K562 (cell line): ENCODE measurements around the gene ARF5. TPM values are rescaled to one million over a fixed set of nuclear protein-coding genes. Genes with fewer than 3 reads are reported as not detected.

Experiments
- BACH1 ChIP-seq: fragments of 200-800 bp; sonication (Bioruptor generic); IDR thresholded peaks from 2 replicates; pipeline ENCODE4 v1.6.1; 2016; ENCODE audit warnings: missing genetic modification characterization, missing compliant biosample characterization
- CBX5 ChIP-seq: IDR thresholded peaks from 2 replicates; pipeline ENCODE4 v1.6.1; 2014; ENCODE audit warnings: low read depth, borderline replicate concordance
- DIDO1 ChIP-seq: fragments of 450-650 bp; IDR thresholded peaks from 2 replicates; pipeline ENCODE4 v1.6.1; 2016; ENCODE audit warnings: low read depth, missing biosample characterization, missing genetic modification characterization
- ELF2 ChIP-seq: fragments of 250-450 bp; sonication (Bioruptor Pico); IDR thresholded peaks from 2 replicates; pipeline ENCODE4 v1.5.0; 2021; ENCODE audit warnings: mild to moderate bottlenecking
- ETV5 ChIP-seq: sonication (generic); formaldehyde crosslinking; IDR thresholded peaks from 2 replicates; pipeline ENCODE4 v1.4.0; 2020; ENCODE audit warnings: low read depth, mild to moderate bottlenecking, missing genetic modification reagents
- HNRNPLL ChIP-seq: fragments of 200-400 bp; formaldehyde crosslinking; IDR thresholded peaks from 2 replicates; pipeline ENCODE4 v1.6.1; 2017; ENCODE audit warnings: low read length, low read depth, mild to moderate bottlenecking; ENCODE audit not compliant: poor library complexity, severe bottlenecking
- KAT7 ChIP-seq: sonication (generic); formaldehyde crosslinking; IDR thresholded peaks from 2 replicates; pipeline ENCODE4 v1.8.0; 2022; ENCODE audit warnings: missing genetic modification reagents, mild to moderate bottlenecking, borderline replicate concordance
- PKNOX1 ChIP-seq: fragments of 450-650 bp; IDR thresholded peaks from 2 replicates; pipeline ENCODE4 v1.6.1; 2016
- POLR2AphosphoS2 ChIP-seq: IDR thresholded peaks from 2 replicates; pipeline ENCODE4 v1.6.1; 2012; ENCODE audit warnings: low read length, improper control_type of control experiment
- POLR2AphosphoS5 ChIP-seq: IDR thresholded peaks from 2 replicates; pipeline ENCODE4 v1.6.1; 2011; ENCODE audit warnings: mild to moderate bottlenecking, low read depth, low read length, moderate library complexity; ENCODE audit not compliant: control insufficient read depth, insufficient read depth
- RERE ChIP-seq: sonication (generic); formaldehyde crosslinking; IDR thresholded peaks from 2 replicates; pipeline ENCODE4 v1.8.0; 2023; ENCODE audit warnings: missing genetic modification reagents, mild to moderate bottlenecking, borderline replicate concordance
- SIRT6 ChIP-seq: IDR thresholded peaks from one replicate; pipeline ENCODE4 v1.6.1; 2012; ENCODE audit warnings: low read depth, mild to moderate bottlenecking, control low read depth, inconsistent platforms, low read length, moderate library complexity
- SREBF1 ChIP-seq: fragments of 150-350 bp; IDR thresholded peaks from 2 replicates; pipeline ENCODE4 v1.6.1; 2014; ENCODE audit warnings: antibody characterized with exemption, low read depth, low read length, borderline replicate concordance
- ZNF311 ChIP-seq: fragments of 250-450 bp; sonication (Bioruptor Pico); IDR thresholded peaks from 2 replicates; pipeline ENCODE4 v1.4.0; 2020; ENCODE audit warnings: mild to moderate bottlenecking, moderate library complexity
- polyA plus RNA-seq, 8 experiments: library from polyadenylated mRNA; depleted of rRNA in 4 of 8; stranded (reverse) in 5 of 8; unstranded in 3 of 8; fragments of >200 nt; fragmentation: Nextera tagmentation in 2 of 8; fragmentation: Illumina TruSeq in 1 of 8; extraction: Ambion mirVana in 2 of 8; extraction: Trizol in 1 of 8; gene quantifications; 2 replicates each; pipeline versions ENCODE4 v1.2.1 to v1.2.3, GENCODE V29; 2011 to 2014; ENCODE audit warnings: inconsistent platforms in 1 of 8, missing spikeins in 1 of 8
- total RNA-seq, 7 experiments: library from RNA; depleted of rRNA in 6 of 7; stranded (reverse); fragments of >200 nt in 6 of 7; fragmentation: Illumina TruSeq in 2 of 7; extraction: Trizol in 2 of 7; gene quantifications; 2 replicates each; pipeline versions ENCODE4 v1.2.1 to v1.2.3, GENCODE V29; 2011 to 2021; ENCODE audit warnings: low replicate concordance in 1 of 7
- TF ChIP-seq, protein P1 (sequence below): IDR thresholded peaks from 2 replicates; pipeline ENCODE4 v1.6.1; 2016; ENCODE audit warnings: missing genetic modification characterization, missing compliant biosample characterization
- TF ChIP-seq, protein P2 (sequence below): fragments of 250-450 bp; sonication (Bioruptor Pico); IDR thresholded peaks from 2 replicates; pipeline ENCODE4 v1.8.0; 2022; ENCODE audit warnings: moderate library complexity, mild to moderate bottlenecking, inconsistent platforms
- TF ChIP-seq, protein P3 (sequence below): fragments of 450-650 bp; formaldehyde crosslinking; IDR thresholded peaks from 2 replicates; pipeline ENCODE4 v1.4.0; 2022; ENCODE audit warnings: missing genetic modification characterization

ARF5 gene
- total and polyA plus RNA-seq, 9 of the 15 experiments (the other 6 are each of a cell fraction or from before 2014, with no cell fraction given) = 8.1 to 290 (median 125) TPM

GRCh38 chr7:127585044-127585953 lies 2.9 kb upstream of the ARF5 start, which contains the start of gene GCC1 (continued):
- TF ChIP-seq, protein P1, sequence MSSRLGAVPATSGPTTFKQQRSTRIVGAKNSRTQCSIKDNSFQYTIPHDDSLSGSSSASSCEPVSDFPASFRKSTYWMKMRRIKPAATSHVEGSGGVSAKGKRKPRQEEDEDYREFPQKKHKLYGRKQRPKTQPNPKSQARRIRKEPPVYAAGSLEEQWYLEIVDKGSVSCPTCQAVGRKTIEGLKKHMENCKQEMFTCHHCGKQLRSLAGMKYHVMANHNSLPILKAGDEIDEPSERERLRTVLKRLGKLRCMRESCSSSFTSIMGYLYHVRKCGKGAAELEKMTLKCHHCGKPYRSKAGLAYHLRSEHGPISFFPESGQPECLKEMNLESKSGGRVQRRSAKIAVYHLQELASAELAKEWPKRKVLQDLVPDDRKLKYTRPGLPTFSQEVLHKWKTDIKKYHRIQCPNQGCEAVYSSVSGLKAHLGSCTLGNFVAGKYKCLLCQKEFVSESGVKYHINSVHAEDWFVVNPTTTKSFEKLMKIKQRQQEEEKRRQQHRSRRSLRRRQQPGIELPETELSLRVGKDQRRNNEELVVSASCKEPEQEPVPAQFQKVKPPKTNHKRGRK (tag) = no peak
- TF ChIP-seq SIRT6 (no peak), ETV5 (CRISPR knock-in tag) (peak; percentile 78), SREBF1 (no peak), PKNOX1 (no peak), ELF2 (CRISPR knock-in tag) (peak; percentile 97), CBX5 (no peak), KAT7 (CRISPR knock-in tag) (no peak; the same call in 1 of the 2 replicates), POLR2AphosphoS5 (peak; percentile 90), RERE (no peak), HNRNPLL (peak; percentile 88), ZNF311 (CRISPR knock-in tag) (no peak), BACH1 (tag) (no peak), DIDO1 (tag) (peak; percentile 58; the same call in 1 of the 2 replicates), POLR2AphosphoS2 (peak; percentile 75; the same call in 1 of the 2 replicates)
- TF ChIP-seq, protein P2, sequence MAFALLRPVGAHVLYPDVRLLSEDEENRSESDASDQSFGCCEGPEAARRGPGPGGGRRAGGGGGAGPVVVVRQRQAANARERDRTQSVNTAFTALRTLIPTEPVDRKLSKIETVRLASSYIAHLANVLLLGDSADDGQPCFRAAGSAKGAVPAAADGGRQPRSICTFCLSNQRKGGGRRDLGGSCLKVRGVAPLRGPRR (CRISPR knock-in tag) = no peak
- TF ChIP-seq, protein P3, sequence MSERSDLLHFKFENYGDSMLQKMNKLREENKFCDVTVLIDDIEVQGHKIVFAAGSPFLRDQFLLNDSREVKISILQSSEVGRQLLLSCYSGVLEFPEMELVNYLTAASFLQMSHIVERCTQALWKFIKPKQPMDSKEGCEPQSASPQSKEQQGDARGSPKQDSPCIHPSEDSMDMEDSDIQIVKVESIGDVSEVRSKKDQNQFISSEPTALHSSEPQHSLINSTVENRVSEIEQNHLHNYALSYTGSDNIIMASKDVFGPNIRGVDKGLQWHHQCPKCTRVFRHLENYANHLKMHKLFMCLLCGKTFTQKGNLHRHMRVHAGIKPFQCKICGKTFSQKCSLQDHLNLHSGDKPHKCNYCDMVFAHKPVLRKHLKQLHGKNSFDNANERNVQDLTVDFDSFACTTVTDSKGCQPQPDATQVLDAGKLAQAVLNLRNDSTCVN (CRISPR knock-in tag) = peak; percentile 77; the same call in 1 of the 2 replicates
